Astrocyte of the cerebellum (primary cell): ENCODE measurements around the gene LANCL3.

Experiments used
- DNase-seq: peaks from one replicate; pipeline ENCODE4 v3.0.0-alpha.2; 2011; ENCODE audit warnings: low read depth
- H3K4me3 ChIP-seq: 2 replicates; pipeline ENCODE4 v1.5.1; 2011; ENCODE audit warnings: mild to moderate bottlenecking, low read depth, low read length, moderate library complexity
- CTCF ChIP-seq: IDR thresholded peaks from 2 replicates; pipeline ENCODE4 v1.5.1; 2012; ENCODE audit warnings: low read length, low read depth, moderate library complexity, mild to moderate bottlenecking; ENCODE audit errors: missing control alignments
- in situ Hi-C: cut with HindIII; loops from 2 replicates; pipeline ENCODE4 v1.10.0; 2017; ENCODE audit warnings: low sequenced_read_pairs

The LANCL3 gene

GRCh38 chrX:37684426-37684825, 113.0 kb downstream of the LANCL3 start:
- no peak for TF ChIP-seq CTCF
- in situ Hi-C loops: no loop called here
- DNase-seq: no peak
- H3K4me3 ChIP-seq: no peak overlapping the region

- no peak for TF ChIP-seq CTCF
- peak overlapping the region; percentile 38 for H3K4me3 ChIP-seq
- in situ Hi-C loops: loop anchor here (5.0 kb wide), 1 partner anchor 63 kb away; no protein-coding TSS in a partner anchor
- no peak for DNase-seq
Observed at GRCh38 chrX:37684973-37685372, 113.5 kb downstream of the LANCL3 start.

- TF ChIP-seq CTCF: no peak
- no peak for DNase-seq
- in situ Hi-C loops: loop anchor here (5.0 kb wide), 1 partner anchor 63 kb away; no protein-coding TSS in a partner anchor
- H3K4me3 ChIP-seq: peak within 1 kb of the TSS; percentile 38
Observed at GRCh38 chrX:37685381-37686359, 114.2 kb downstream of the LANCL3 start, which contains the start of gene XK. Gene XK (plus strand): TSS chrX:37685791. CDS start chrX:37685962, 171 bp downstream.

DNA sequence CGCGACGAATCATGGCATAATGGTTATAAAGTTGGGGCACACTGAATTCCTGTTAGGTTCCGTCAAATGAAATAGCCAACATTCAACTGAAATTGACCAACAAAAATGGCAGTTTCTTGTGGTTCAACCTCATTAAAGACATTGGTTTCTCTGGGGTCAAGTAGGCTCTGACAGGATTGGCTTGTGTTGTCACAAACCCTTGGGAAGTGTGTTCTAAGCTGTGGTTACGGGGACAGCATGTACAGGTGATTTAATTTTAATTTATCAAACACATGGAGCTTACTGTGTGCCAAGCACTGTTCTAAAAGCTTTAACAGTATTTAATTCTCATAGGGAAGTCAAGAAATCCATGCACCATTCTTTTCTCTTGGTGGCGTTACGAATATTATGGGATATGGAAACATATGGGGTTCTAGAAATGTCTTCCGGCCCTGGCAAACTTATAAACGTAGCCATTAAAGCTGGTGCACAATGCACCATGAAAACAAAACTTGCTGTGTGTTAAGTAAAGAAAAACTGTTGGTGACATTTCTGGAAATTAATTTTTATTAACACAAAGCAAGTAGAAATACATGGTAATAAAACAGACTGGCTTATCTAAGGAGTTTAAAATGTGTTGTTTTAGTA, 115.0 kb downstream of the LANCL3 start:
- in situ Hi-C loops: loop anchor here (5.0 kb wide), 1 partner anchor 64 kb away; no protein-coding TSS in a partner anchor
- no peak for TF ChIP-seq CTCF
- no peak for DNase-seq
- peak overlapping the region; percentile 38 for H3K4me3 ChIP-seq

DNA sequence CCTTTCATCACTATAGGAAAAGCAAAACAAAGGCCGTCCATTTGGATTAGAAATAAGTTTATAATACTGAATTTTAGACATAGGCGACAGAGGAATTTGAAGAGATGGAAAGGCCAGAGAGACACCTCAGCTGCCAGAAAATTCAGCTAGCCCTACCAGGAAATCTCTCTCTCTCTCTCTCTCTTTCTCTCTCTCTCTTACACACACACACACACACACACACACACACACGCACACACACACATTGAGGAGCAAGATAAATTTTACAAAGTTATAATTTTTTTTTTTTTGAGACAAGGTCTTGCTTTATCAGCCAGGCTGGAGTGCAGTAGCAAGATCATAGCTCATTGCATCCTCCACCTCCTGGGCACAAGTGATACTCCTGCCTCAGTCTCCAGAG, 115.5 kb downstream of the LANCL3 start:
- in situ Hi-C loops: loop anchor here (5.0 kb wide), 1 partner anchor 65 kb away; no protein-coding TSS in a partner anchor
- no peak for TF ChIP-seq CTCF
- H3K4me3 ChIP-seq: no peak overlapping the region
- DNase-seq: no peak

- no peak overlapping the region for H3K4me3 ChIP-seq
- TF ChIP-seq CTCF: no peak
- in situ Hi-C loops: no loop called here
- DNase-seq: no peak
Observed at GRCh38 chrX:37690119-37690518, 118.7 kb downstream of the LANCL3 start.
